ENCODE results near the gene NR2F1-AS1.

- TF ChIP-seq CTCF (conservative IDR thresholded peaks at IDR 0.05; ENCODE audit: low read depth, low read length) (peak; percentile 22; the same call in 1 of the 2 replicates), EZH2phosphoT487 (IDR thresholded peaks at IDR 0.05; ENCODE audit: borderline replicate concordance, low read length) (no peak)
These were observed 39.7 kb upstream of the NR2F1-AS1 start for GRCh38 chr5:93620487-93621326.

Measured in PC-3 (cell line).